Activated naive CD8-positive, alpha-beta T cell treated with anti-CD3 and anti-CD28 coated beads, Interleukin-2, amount 50 U/mL, for 16 hours (primary cell): ENCODE data around the gene MTHFD2L.
"Not testable (repeated sequence)": the region's sequence is repeated elsewhere in the genome, so short reads cannot be mapped to it uniquely, and the experiment has no call there.

Experiments
- DNase-seq: peaks from one replicate; pipeline ENCODE4 v3.0.0-alpha.2; 2020; ENCODE audit warnings: low read depth, low spot score

Gene MTHFD2L

GRCh38 chr4:74331944-74332343, 174.0 kb downstream of the MTHFD2L start:
- DNase-seq, result no peak

GRCh38 chr4:74334636-74335035, 176.7 kb downstream of the MTHFD2L start:
- DNase-seq, result no peak

GRCh38 chr4:74335341-74336021, 177.6 kb downstream of the MTHFD2L start:
- DNase-seq, result no peak

DNA sequence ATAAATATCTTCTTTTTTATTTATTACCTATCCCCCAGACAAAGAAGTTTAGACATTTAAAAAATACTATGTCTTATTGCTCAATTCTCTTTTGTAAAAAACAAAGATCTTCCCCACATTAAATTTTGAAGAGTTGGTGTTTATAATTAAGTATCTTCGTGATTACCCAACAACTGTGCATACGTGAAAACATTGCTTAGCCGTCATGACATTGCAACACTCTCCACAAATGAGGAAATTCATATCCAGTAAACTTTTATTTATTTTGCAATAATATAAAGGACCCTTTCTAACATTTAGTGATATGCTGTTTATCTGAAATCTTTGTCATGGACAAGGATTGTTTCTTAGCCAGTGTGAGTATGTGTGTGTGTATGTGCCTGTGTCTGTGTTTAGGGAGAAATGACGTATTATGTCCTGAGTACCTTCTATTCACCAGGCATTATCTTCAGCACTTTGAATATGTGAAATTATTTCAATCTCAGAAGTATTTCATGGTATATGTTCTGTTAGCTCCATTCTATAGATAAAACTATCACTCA, 180.9 kb downstream of the MTHFD2L start:
- DNase-seq, result no peak

DNA sequence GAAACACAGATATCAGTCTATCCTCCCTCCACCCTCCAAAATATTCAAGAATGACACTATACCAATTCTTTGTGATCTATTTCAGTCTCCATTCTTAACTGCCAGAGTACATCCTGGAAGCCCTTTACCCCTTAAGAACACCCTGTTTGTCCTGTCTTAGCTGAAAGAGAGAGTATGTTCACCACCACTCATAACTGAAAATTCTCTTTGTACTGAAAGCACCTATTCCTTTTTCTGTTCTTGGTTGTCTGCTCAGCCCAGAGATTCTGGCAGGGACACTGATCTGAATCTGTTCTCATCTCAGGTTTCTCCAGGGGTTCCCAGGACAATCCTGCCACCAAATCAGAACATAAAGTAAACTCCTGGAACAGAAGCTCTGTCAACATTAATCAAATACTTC, 181.6 kb downstream of the MTHFD2L start:
- DNase-seq, result no peak

- not testable (repeated sequence) for DNase-seq
Measured at GRCh38 chr4:74340421-74340820, 182.5 kb downstream of the MTHFD2L start.

DNA sequence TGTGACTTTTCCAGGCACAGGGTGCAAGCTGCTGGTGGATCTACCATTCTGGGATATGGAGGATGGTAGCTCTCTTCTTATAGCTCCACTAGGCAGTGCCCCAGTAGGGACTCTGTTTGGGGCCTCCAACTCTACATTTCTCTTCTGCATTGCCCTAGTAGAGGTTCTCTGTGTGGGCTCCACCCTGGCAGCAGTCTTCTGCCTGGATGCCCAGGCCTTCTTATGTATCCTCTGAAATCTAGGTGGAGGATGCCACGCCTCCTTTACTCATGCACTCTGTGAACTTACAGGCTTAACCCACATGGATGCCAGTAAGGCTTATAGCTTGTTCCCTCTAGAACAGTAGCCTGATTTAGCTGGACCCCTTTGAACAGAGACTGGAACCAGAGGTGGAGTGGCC, 186.1 kb downstream of the MTHFD2L start:
- no peak for DNase-seq
